GM13976 (cell line): Measurements from ENCODE around the gene NFYA.

Experiments used
- DNase-seq: peaks from one replicate; pipeline ENCODE4 v3.0.0; 2012; ENCODE audit warnings: low spot score
- in situ Hi-C: fragments of 300-500 bp; cut with MboI; formaldehyde crosslinking; loops from one replicate; pipeline ENCODE4 v1.12.0; 2022; ENCODE audit warnings: low sequenced_read_pairs, mixed read lengths, inconsistent platforms; ENCODE audit not compliant: unreplicated experiment
- TF ChIP-seq, protein P1 (sequence below): IDR thresholded peaks from 2 replicates; pipeline ENCODE4 v1.5.1; 2012; ENCODE audit warnings: borderline replicate concordance, mild to moderate bottlenecking; ENCODE audit not compliant: insufficient read depth; ENCODE audit errors: extremely low read depth, missing control alignments, control extremely low read depth

NFYA gene

GRCh38 chr6:41122373-41122772, 49.6 kb downstream of the NFYA start:
- TF ChIP-seq, protein P1, sequence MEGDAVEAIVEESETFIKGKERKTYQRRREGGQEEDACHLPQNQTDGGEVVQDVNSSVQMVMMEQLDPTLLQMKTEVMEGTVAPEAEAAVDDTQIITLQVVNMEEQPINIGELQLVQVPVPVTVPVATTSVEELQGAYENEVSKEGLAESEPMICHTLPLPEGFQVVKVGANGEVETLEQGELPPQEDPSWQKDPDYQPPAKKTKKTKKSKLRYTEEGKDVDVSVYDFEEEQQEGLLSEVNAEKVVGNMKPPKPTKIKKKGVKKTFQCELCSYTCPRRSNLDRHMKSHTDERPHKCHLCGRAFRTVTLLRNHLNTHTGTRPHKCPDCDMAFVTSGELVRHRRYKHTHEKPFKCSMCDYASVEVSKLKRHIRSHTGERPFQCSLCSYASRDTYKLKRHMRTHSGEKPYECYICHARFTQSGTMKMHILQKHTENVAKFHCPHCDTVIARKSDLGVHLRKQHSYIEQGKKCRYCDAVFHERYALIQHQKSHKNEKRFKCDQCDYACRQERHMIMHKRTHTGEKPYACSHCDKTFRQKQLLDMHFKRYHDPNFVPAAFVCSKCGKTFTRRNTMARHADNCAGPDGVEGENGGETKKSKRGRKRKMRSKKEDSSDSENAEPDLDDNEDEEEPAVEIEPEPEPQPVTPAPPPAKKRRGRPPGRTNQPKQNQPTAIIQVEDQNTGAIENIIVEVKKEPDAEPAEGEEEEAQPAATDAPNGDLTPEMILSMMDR: no peak
- in situ Hi-C loops: no loop called here
- no peak for DNase-seq

- TF ChIP-seq, protein P1: no peak
- no peak for DNase-seq
- in situ Hi-C loops: no loop called here
These were observed 50.1 kb downstream of the NFYA start for GRCh38 chr6:41122918-41123317.

DNA sequence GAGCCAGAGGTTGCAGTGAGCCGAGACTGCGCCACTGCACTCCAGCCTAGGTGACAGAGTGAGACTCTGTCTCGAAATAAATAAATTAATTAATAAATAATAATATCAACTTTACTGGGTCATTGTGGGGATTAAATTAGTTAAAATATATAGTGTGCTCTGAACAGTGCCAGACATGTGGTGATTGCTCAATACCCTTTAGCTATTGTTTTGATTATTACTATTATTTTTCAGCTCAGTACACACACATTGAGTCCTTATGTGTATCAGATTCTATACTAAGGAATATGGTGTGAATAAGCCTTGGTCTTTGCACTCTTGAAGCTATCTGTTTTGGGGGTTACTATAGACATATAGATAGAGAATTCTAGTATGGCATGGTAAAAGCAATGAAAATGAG, 52.5 kb downstream of the NFYA start:
- no peak for DNase-seq
- TF ChIP-seq, protein P1: no peak
- in situ Hi-C loops: no loop called here

DNA sequence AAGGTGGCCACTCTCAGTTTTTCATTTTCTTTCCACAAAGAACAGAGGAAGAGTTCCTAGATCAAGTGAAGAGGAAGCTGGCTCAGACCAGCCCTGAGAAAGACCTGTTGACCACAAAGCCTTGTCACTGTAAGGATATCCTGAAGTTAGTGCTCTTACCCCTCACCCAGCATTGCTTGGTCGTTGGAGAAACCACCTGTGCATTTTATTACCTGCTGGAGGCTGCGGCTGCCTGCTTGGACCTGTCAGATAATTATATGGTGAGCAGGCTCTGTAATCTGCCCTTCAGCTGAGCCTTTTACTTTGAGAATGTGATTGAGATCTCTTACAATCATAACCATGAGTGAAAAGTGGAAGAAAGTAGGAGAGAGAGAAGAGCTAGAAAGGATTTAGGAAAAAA, 59.5 kb downstream of the NFYA start:
- in situ Hi-C loops: no loop called here
- no peak for DNase-seq
- TF ChIP-seq, protein P1: no peak

DNA sequence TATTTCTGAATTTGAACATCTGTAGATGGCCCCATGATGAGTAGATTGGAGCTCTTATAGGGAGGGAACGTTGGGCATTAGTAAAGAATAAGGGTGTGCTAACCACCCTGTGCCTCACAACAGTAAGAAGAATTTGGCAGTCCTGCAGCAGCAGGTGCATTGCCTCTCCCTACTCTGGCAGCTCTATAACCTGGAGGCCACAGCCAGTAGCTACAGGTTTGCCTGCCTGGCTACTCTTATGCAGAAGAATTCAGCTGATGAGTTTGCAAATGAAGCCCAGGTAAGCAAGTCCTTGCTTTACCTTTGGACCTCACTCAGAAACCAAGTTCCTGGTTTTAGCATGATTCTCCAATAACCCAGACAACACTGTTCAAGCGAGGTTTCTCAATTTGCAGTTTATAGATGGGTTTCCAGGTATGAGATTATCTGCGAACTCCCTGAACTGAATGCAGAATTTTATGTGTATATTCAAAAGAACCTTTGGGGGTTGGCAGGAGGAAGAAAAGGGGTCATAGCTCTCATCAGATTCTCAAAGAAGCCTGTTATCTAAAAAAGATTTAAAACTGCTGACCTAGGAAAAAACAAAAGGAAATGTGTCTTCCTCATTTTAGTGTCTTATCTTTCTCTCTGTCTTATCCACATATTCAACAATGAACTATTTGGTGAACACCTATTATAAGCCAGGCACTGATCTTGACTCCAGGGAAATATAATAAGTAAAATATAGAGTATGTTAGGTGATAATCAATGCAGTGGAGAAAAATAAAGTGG, 62.5 kb downstream of the NFYA start:
- no peak for DNase-seq
- TF ChIP-seq, protein P1: no peak
- in situ Hi-C loops: no loop called here

DNA sequence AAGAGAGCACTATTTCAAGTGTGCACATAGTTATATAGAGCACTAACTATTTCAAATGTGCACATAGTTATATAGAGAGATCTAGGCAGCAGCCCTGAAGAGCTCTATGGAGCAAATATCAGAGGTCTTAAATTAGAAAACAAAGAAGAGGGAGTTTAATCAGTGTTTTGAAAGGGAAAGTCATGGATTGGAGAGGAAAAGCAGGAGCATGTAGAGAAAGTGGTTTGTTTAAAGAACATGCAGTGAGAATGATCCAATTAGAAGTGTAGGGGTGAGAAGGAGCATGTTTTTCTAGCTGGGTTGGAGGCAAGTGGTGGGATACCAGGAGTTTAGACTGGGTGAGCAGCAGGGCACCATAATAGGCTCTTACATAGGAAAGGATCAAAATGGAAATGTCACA, 64.1 kb downstream of the NFYA start:
- no peak for DNase-seq
- TF ChIP-seq, protein P1: no peak
- in situ Hi-C loops: no loop called here
